NCI-H1417 treated with DMSO at 0.1 percent for 48 hours (cell line): ENCODE data around the gene APH1B.
"Not testable (repeated sequence)": the region's sequence is repeated elsewhere in the genome, so short reads cannot be mapped to it uniquely, and the experiment has no call there.

ENCODE experiments used
- DNase-seq: peaks from one replicate; lab custom pipeline; 2025; lab: John Stamatoyannopoulos, UW

Gene APH1B

DNA sequence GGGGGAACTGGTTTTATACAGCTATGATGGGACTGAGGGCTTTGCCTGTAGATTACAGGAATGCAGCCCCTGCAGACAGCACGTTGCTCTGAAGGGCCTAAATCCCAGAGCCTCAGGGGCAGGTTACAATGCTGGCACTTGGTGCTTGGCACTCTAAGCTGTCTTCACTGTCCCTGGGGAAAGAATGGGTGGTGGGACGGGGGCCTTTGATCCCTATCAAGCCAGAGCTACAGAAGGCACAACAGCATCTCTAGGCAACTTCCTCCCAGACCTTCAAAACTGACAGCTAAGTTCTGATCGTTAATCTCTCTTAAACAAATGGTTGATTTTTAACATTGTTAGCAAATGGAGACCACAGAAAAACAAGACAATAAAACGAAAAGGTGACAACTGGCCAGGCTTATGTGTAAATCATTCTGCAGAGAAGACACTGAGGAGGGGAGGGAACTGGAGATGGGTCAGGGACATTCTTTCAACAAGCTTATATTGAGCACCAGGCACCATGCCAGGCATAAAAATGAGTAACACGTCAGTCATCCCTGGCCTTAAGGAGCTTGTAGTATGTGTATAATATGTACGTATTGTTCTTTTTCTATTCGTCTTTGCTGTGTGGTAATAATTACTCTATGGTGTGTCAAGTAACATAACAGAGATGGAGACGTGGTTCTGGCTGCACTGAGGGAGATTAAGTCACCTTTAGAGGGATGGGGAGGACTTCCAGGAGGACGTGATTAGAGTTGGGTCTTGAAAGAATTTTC lies 55.1 kb downstream of the APH1B start:
- no peak for DNase-seq

DNA sequence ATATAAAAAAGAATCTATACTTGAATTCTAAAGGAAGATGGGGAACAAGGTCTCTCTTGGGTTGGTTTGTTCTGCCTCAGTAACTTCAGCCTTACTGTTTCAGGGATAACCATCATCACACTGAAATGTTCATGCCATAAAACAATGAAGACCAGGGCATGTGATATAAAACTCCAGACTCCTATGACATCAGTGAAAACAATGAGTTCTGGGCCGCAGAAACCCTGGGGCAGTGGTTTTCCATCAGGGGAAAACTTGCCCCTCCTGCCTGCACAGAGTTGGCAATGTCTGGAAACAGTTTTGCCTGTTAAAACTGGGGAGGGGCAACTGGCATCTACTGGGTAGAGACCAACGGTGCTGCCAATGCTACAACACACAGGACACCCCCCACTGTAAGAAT lies 57.4 kb downstream of the APH1B start:
- no peak for DNase-seq

DNA sequence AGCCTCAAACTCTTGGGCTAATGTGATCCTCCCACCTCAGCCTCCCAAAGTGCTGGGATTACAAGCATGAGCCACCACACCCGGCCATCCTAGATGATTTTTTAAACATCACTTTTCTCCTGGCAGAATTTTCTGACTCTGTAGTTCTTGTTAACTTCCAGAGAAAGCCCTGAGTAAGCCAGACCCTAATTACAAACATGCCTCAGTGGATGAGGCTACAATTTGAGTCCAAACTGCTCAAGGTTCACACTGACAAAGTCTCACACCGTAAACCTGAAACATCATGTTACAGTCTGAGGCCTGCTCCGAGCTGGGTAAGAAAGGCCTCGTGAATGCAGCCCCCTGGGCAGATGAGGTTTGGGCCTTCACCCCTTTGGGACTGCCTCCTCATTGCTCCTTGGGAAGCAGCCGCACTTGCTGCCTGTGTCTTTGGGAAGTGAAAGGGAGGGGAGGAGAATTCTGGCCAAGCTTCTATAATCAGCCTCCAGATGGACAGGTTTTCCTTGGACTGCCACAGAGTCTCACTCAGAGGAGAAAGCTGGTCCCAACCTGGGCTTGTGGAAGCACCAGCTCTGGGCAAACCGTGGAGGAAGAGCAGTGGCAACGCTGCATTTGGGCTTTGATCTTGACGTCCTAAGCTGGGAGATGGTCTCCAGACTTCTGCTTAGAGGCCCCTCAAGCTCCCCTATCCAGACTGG lies 58.3 kb downstream of the APH1B start:
- DNase-seq = no peak

DNA sequence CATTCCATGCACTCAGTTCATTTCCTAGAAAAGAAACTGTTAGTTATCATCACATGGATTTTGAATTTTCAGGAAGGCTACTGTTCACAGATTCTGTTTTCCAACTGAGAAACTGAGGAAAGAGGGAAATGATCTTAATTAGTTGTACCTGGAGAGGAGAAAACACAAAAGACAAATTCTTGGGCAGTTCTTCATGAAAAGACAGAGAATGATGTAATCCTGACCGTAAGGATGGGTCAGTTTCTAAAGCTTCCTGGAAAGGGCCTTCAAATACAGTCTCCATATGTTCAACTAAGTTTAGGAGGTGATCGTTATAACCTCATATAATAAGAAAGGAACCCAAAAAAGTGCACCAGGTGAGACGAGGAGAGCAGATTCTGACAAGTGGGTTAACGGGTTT lies 59.6 kb downstream of the APH1B start:
- no peak for DNase-seq

DNA sequence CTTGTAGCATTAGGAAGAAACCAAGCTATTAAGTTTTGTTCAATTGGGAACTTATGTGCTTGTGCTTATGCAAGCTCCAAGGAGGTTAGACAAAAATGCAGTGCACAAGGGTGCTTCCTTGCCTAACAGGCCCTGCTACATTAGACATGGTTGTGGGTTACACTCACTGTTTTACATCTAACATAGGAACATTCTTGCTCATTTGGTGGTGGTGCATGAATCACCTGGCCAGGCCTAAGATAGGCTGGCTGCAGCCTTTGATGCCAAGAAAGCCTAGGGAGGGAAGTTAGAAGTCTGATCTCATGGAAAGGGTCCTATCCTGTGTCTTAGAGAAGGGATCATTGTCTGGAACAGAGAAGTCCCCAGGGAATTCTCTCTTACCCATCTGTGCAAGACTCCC lies 60.8 kb downstream of the APH1B start:
- DNase-seq = no peak

DNA sequence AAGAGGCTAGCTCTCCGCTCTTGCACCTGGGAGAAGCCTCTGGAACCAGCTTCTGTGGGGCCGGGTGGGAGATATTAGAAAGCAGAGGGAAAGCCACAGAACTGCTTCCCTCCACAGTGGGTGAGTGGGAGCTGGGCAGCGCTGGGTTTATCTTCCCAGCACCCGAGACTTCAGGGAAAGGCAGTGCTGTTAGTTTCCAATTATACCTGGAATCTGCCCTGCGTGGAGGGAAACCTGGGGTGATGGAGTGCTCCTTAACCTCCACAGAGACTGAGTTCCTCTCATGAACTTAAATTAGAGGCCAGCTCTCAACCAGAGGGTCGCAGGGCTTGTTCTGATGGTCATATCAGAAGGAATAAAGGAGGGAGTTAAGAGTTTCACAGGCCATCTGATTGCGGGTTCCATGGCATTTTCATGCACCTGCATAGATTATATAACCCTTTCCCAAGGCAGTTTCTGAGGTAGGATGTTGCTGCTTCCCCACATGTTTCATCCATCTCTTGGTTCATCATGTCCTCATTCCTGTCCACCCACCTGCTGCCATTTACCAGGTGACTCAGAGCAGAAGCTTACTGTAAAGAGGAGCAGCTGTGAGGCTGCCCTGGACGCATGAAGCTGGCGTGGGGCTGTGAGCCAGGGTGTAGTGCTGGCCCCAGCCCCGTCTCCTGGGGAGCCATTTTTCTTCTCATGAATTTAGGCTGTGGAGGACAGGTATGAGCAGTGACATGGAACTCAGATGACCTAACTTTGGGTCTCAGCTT lies 61.8 kb downstream of the APH1B start:
- DNase-seq = no peak

DNA sequence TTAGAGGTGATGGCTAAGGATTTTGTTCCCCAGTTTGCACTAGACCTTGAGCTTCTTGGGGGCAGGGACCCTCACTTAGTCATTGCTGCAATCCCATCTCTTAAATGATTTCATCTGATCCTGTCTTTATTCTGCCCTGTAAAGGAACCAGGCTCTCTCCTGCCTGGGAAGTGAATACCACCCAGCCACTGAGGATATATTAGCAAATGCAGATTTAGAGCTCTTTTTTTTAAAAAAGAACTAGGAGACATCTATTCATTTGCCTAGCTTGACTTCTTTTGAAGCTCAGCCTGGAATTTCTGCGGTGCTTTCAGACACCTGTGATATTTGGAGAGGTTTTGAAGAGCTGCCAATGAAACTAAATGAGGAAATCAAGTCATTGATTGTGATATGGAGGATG lies 62.4 kb downstream of the APH1B start:
- no peak for DNase-seq

DNA sequence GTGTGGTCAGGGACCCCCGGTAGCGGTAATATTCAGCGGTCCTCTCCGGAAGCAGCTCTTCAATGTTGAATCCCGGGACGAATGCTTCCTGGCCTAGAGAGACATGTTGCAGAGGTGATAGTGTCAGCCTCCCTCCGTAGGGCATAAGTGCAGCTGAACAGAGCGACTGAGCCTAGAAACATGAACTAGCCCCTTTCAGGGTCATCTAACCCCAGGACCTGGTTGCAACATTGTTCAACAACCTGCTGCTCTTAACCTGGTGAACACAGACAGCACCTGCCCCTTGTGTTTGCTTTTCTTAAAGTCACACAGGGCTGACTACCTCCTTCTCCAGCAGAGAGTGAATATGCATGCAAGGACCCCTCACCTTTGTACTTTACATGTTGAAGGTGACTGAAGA lies 62.9 kb downstream of the APH1B start:
- DNase-seq = no peak

DNA sequence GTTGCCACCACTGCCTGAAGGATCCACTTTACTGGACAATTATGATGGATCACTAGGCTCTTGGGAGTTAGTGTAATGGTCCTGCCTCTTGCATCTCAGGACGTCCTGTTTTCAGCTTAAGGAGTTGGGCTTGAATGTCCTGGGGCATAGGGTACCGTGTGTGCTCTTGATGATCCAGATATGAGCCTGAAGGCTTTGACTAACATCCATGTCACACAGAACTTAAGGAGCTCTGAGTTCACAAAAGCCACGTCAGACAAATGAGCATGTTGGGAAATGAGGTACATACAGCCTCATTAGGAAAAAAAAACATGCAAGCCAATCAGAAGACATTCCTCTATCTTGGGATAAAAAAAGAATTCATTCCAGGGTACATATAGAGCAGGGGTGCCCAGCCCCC lies 63.5 kb downstream of the APH1B start:
- no peak for DNase-seq

DNA sequence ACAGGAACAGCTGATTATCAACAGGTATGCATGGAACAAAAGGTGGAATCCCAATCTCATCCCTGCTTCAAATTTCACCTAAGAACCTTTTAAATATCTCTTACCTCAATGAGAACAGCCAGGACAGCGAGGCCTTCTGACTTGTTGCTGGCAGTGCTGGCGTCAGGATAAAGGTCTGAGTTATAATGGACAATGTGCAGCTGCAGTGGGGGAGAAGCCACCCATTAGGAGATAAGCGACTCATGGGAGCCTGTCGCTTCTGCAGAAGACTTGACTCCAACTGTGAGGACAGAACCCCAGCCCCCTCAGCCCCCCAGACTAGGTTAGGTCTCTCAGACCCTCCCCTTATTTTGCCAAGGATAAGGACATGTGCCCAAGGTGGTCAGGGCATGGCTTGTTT lies 64.5 kb downstream of the APH1B start:
- DNase-seq = no peak

DNA sequence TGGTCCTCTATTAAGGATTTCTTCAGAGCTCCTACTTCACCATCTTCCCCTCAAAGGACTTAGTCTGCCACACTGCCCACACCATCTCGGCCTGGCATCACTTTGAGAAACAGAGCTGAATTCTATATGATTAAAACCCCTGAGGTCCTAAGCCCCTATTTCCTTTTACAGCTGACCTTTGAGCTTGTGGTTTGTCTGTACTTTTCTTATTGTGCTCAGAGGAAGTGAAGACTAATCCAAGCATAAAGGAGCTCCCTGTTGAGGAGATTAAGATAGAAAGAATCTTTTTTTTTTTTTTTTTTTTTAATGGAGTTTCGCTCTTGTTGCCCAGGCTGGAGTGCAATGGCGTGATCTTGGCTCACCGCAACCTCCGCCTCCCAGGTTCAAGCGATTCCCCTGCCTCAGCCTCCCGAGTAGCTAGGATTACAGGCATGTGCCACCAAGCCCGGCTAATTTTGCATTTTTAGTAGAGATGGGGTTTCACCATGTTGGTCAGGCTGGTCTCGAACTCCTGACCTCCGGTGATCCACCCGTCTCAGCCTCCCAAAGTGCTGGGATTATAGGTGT lies 65.7 kb downstream of the APH1B start:
- DNase-seq = not testable (repeated sequence)

DNA sequence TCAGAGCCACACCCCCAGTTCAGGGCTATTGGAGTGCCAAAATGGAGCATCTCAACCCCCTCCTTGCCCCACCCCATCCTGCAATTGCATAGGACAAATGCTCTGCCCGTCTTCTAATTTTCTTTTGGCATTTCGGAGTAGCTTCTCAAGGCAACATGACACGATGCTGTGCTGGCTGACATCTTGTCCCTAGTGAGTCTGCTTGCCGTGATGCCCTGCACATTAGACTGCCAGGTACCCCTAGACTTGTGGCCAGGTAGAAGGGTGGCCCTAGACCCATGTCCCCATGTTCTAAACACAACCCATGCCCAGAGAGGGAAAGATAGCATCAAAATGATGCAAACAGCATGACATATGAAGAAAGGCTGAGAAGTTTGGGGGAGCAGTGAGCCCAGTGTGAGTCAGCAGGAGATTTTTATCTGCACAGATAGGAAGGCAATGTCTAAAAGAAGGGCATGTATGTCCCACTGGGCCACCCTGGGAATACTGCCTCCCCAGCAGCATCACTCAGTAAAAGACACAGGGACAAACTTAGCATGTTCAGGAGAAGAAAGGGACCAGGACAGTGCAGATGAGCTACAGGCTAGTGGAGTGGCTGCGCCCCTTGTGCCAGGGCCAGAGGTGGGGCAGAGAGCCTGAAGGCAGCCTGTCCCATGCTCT lies 67.5 kb downstream of the APH1B start:
- DNase-seq = no peak

DNA sequence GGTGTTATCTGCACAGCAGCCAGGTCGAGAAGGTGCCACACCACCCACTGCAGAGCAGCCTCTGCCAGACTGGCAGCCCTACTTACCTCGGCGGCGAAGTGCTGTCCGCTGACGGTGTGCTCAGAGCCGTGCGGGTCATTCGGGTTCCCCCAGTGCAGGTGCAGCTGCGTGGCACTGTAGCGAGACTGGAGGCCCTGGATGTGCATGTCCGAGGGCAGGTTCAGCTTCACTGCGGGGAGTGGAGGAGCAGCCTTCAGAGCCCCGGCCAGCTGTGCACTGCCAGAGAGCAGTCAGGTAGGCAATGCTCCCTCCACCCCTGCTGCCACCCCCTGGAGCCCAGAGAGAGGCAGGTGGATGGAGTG lies 68.0 kb downstream of the APH1B start:
- no peak for DNase-seq

DNA sequence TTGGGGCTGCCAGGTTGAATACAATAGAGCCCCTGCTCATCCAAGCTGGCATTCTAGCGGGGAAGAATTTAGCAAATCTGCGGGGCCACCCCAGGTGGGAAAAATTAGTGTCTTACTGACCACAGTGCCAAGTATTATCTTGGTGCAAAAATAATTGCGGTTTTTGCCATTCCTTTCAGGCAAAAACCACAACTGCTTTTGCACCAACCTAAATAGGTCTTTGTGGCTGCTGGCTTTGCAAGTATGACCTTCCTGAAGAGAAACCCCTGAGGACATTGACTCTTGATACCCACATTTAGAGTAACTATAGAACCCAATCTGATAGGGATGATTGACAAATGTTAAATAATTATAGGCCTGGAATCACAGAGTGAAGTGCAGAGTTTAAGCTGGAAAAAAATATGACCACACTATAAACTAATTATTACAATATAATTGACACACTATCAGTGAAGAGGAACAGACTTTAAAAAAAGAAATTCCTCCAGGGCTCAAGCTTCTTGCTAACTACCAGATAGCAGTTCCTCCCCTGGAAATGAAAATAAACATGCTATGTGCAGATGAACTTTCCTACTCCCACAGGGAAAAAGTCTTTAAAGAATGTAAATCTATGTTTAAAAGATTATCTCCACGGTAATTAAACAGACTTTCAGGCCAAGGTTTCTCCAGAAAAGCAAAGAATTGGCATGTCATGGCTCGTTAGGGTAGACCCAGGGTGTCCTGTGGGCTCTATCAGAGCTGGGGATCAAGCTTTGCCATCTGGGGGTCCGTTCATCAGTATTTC lies 69.9 kb downstream of the APH1B start:
- DNase-seq = no peak

DNA sequence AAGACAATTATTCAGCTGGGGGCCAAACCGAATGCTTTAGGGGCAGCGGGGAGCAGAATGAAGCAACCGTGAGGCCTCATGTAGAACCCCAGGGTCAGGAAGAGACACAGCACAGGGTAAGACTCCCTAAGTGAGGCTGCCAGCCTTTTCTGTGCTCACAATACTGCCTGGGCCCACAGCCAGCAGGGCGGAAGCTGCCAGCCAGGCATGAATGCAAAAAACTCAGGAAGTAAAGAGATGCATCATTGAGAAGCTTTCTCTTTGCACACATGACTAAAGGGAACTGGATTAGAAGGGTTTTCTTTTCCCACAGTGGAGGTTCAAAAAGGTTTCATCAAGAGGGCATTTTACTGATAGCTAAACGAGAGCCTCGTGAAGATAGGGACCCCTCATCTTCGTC lies 71.0 kb downstream of the APH1B start:
- no peak for DNase-seq

DNA sequence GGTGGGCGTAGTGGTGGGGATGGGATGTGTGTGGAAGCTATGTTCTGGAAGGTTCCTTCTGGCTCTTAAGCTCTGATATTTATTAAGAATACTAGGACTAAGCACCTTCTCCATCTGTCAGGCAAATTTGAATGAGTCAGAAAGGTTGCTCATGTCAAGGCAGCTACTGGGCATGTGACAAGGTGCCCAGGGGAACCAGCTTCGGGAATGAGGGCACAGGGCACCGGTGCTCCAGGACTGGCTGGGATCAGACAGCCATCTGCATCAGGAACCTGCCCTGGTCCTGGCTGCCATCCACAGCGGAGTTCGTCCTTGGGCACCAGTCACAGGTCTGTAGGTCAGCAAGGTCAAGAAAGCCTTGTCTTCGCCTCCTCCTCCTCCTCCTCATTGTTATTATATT lies 71.8 kb downstream of the APH1B start:
- no peak for DNase-seq

DNA sequence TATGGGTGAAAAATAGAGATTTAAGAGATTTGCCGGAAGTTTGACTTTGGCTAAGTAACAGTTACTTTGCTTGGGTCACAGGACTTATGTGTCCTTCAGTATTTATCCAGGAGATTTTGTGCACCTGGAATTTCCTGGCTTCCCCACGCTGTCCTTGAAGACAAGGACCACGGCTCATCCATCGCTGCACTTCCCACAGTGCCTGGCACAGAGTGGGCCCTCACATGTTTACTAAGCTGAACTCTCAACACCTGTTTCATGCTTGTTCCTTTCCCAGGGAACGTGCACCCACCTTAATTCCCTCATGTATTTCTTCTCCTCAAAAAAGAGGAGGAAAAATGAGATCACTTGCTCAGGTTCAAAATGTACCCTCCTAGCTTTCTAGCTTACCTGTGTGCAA lies 72.2 kb downstream of the APH1B start:
- no peak for DNase-seq

DNA sequence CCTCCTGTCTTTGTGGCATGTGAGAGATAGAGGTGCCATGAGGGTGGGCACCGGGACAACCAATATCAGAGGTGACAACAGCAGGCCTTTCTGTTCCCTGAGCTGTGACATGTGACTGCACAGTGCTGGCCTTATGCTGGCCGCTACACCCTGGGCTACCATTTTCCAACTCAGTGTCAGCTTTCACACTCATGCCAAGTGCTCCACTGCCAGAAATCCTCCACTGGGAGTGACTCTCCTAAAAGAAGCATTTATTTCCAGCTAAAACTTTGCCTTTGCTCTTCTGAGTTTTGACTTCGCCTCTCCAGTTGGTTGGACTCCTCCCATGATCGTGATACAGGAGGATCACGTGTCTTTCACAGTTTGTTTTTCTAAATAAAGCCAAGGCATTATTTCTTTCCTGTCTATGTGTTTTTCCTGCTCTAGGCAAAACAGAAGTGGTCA lies 72.8 kb downstream of the APH1B start:
- no peak for DNase-seq

DNA sequence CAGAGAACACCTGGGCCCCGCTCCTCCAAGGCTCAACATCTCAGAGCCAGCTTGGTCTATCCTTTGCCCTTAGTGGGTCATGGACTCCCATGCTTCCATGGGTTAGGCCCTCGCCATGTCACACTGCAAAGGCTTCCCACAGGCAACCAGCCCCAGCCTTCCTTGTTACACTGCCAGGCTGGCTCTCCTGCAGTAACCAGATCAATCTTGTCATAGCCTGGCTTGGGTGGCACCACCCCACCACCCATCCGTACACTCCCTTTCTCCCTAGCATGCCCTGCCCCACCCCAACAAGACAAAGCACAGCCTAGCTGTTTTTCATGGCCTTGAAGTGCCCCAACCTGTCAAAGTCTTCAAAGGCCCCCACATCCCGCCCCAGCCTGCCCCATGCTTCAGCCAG lies 73.8 kb downstream of the APH1B start:
- no peak for DNase-seq

DNA sequence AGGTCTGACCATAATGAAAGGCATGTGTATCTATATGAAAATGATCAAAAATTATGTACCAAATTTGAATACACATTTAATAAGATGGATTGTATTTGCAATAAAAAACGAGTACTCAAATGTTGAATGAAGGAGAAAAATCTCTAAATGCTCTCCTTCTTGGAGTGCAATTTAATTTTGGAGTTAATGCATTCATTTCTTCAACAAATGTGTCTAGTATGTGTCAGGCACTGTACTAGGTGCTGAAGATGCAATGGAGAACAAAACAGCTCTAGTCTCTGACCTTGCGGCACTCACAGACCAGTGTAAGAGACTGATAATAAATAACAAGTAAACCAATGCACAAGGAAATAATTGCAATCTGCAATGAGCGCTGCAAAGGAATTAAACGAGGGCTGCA lies 75.4 kb downstream of the APH1B start:
- DNase-seq = no peak

DNA sequence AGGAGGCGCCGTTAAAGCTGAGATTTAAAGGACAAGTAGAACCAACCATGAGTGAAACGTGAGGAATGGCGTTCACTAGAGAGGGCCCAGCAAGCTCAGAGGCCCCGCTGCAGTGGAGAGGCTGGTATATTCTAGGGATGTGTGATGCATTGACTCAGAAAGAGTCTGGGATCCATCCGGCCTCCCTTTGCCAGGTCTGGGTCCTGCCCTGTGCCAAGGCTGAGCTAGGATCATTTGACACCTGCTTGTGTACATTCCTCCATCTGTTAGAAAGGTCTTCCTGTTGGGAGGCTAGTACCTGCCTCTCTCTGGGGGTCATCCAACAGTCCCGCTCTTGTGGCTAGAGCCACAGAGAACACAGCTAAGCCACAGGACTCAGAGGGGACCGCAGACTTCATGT lies 75.9 kb downstream of the APH1B start:
- no peak for DNase-seq

DNA sequence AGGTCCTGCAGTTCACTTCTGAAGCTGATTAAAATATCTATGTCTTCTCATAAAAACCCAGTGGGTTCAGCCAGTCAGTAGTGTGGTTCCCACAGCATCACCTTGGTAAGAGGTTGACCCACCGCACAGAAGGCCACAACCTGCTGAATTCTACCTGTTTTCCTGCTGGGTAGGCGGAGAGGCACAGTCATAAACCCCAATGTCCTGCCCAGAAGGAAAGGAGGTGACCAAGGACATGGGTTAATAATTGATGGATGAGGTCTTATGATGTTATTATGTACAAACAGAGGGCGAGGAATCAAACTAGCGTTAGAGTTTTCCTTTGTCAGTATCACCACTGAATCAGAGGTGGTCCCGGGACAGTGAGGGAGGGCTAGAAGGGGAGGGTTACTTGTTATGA lies 76.5 kb downstream of the APH1B start:
- DNase-seq = no peak
